HG03460 (cell line): ENCODE results near the gene TPRG1L.
A peak's percentile ranks its signal among the peaks of the same experiment; 100 is the strongest.
"Not testable (repeated sequence)": the region's sequence is repeated elsewhere in the genome, so short reads cannot be mapped to it uniquely, and the experiment has no call there.

Experiments used
- ATAC-seq: cut with Tn5 transposase; IDR thresholded peaks from one replicate; pipeline ENCODE4 v1.9.1; 2021; ENCODE audit not compliant: unreplicated experiment

TPRG1L gene

GRCh38 chr1:3624200-3625136 lies at the start of gene TPRG1L:
TSS of gene TPRG1L (plus strand) at chr1:3625015. CDS start at chr1:3625073, 58 bp downstream.
- ATAC-seq, result peak; percentile 96

GRCh38 chr1:3575515-3575914 lies 49.3 kb upstream of the TPRG1L start:
- ATAC-seq, result not testable (repeated sequence)

GRCh38 chr1:3575993-3576392 lies 48.8 kb upstream of the TPRG1L start:
- no peak for ATAC-seq

GRCh38 chr1:3577300-3577699 lies 47.5 kb upstream of the TPRG1L start:
- no peak for ATAC-seq

GRCh38 chr1:3577711-3578432 lies 46.9 kb upstream of the TPRG1L start:
- no peak for ATAC-seq

GRCh38 chr1:3578433-3578805 lies 46.4 kb upstream of the TPRG1L start:
- no peak for ATAC-seq

GRCh38 chr1:3578906-3579305 lies 45.9 kb upstream of the TPRG1L start:
- no peak for ATAC-seq

GRCh38 chr1:3579626-3580025 lies 45.2 kb upstream of the TPRG1L start:
- ATAC-seq, result no peak

- no peak for ATAC-seq
Observed at GRCh38 chr1:3580231-3580630, 44.6 kb upstream of the TPRG1L start.

GRCh38 chr1:3581296-3582036 lies 43.3 kb upstream of the TPRG1L start:
- ATAC-seq, result no peak

GRCh38 chr1:3583751-3584150 lies 41.1 kb upstream of the TPRG1L start:
- ATAC-seq, result not testable (repeated sequence)

- ATAC-seq, result no peak
Observed at GRCh38 chr1:3584915-3585314, 39.9 kb upstream of the TPRG1L start.

- not testable (repeated sequence) for ATAC-seq
Observed at GRCh38 chr1:3585353-3585868, 39.4 kb upstream of the TPRG1L start.

GRCh38 chr1:3585940-3586568 lies 38.8 kb upstream of the TPRG1L start:
- no peak for ATAC-seq

- ATAC-seq, result no peak
Observed at GRCh38 chr1:3586986-3587759, 37.6 kb upstream of the TPRG1L start.

GRCh38 chr1:3588395-3588794 lies 36.4 kb upstream of the TPRG1L start:
- no peak for ATAC-seq

GRCh38 chr1:3590139-3590763 lies 34.6 kb upstream of the TPRG1L start:
- no peak for ATAC-seq

- no peak for ATAC-seq
Observed at GRCh38 chr1:3590951-3591865, 33.6 kb upstream of the TPRG1L start.
